ENCODE results near the gene RAD51.

Gene RAD51

GRCh38 chr15:40721701-40722100, 26.7 kb downstream of the RAD51 start:
- in situ Hi-C loops (cut with HindIII; ENCODE audit: low sequenced_read_pairs): no loop called here

DNA sequence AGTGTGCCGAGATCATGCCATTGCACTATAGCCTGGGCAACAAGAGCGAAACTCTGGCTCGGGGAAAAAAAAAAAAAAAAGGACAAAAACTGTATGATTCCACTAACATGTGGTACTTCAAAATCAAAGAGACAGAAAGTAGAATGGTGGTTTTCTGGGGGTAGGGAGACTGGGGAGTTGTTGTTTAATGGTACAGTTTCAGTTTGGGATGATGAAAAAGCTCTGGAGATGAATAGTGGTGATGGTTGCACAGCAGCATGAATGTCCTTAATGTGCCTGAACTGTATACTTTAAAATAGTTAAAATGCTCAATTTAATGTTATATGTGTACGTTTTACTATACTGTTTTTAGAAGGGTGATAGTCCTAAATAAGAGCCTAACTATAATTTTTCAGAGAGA, 27.4 kb downstream of the RAD51 start:
- in situ Hi-C loops (cut with HindIII; ENCODE audit: low sequenced_read_pairs): no loop called here

GRCh38 chr15:40722934-40723333, 28.0 kb downstream of the RAD51 start:
- in situ Hi-C loops (cut with HindIII; ENCODE audit: low sequenced_read_pairs): no loop called here

GRCh38 chr15:40723919-40724318, 28.9 kb downstream of the RAD51 start:
- in situ Hi-C loops (cut with HindIII; ENCODE audit: low sequenced_read_pairs): no loop called here

GRCh38 chr15:40731034-40731433, 36.1 kb downstream of the RAD51 start:
- in situ Hi-C loops (cut with HindIII; ENCODE audit: low sequenced_read_pairs): no loop called here

- in situ Hi-C loops (cut with HindIII; ENCODE audit: low sequenced_read_pairs): no loop called here
Measured at GRCh38 chr15:40736575-40736974, 41.6 kb downstream of the RAD51 start.

- in situ Hi-C loops (cut with HindIII; ENCODE audit: low sequenced_read_pairs): no loop called here
Measured at GRCh38 chr15:40737048-40737447, 42.1 kb downstream of the RAD51 start.

GRCh38 chr15:40739047-40739446, 44.1 kb downstream of the RAD51 start:
- in situ Hi-C loops (cut with HindIII; ENCODE audit: low sequenced_read_pairs): no loop called here

GRCh38 chr15:40739854-40740253, 44.9 kb downstream of the RAD51 start:
- in situ Hi-C loops (cut with HindIII; ENCODE audit: low sequenced_read_pairs): loop anchor here (10.0 kb wide), 1 partner anchor 145 kb away; no protein-coding TSS in a partner anchor

GRCh38 chr15:40743485-40743901, 48.5 kb downstream of the RAD51 start:
- in situ Hi-C loops (cut with HindIII; ENCODE audit: low sequenced_read_pairs): loop anchor here (10.0 kb wide), 1 partner anchor 141 kb away; no protein-coding TSS in a partner anchor

- in situ Hi-C loops (cut with HindIII; ENCODE audit: low sequenced_read_pairs): loop anchor here (10.0 kb wide), 1 partner anchor 141 kb away; no protein-coding TSS in a partner anchor
Measured at GRCh38 chr15:40743921-40744814, 49.2 kb downstream of the RAD51 start.

DNA sequence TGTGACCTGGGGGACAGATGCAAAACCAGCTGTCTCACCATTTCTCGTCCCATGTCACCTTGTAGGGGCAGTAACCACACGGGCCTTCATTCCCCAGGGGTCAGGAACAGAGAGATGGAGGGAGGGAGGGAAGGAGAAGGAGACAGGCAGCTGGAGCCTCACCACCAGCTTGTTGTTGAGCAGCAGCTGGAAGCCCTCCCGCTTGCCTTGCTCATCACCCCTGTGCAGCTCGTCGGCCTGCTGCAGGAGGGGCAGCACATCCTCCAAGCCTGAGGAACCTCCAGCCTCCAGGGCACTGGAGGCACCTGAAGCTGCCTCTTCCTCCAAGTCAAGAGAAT, 49.8 kb downstream of the RAD51 start:
- in situ Hi-C loops (cut with HindIII; ENCODE audit: low sequenced_read_pairs): loop anchor here (10.0 kb wide), 1 partner anchor 140 kb away; no protein-coding TSS in a partner anchor

DNA sequence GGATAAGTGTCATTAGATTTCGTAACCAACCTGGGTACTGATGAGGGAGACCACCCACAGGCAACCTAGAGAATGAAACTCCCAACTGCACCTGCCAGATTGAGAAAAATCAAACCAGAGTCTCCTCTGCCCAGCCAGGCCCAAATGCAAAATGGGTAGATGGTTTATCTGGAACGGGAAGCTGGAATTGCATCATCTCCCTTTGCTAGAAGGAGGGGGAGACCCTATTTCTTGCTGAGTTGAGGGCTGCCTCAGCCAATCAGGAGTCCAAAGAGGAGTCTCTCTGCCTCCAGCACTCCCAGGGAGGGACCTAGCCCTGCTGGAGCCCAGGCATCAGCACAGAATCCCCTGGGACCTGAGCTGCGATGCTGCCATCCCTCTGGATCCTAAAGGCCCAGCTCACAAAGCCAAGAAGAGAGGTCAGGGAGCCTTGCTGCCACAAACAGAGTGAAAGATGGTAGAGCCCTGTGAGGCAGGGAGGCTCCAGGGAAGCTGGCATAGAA, 52.0 kb downstream of the RAD51 start:
- in situ Hi-C loops (cut with HindIII; ENCODE audit: low sequenced_read_pairs): loop anchor here (10.0 kb wide), 1 partner anchor 138 kb away; no protein-coding TSS in a partner anchor

DNA sequence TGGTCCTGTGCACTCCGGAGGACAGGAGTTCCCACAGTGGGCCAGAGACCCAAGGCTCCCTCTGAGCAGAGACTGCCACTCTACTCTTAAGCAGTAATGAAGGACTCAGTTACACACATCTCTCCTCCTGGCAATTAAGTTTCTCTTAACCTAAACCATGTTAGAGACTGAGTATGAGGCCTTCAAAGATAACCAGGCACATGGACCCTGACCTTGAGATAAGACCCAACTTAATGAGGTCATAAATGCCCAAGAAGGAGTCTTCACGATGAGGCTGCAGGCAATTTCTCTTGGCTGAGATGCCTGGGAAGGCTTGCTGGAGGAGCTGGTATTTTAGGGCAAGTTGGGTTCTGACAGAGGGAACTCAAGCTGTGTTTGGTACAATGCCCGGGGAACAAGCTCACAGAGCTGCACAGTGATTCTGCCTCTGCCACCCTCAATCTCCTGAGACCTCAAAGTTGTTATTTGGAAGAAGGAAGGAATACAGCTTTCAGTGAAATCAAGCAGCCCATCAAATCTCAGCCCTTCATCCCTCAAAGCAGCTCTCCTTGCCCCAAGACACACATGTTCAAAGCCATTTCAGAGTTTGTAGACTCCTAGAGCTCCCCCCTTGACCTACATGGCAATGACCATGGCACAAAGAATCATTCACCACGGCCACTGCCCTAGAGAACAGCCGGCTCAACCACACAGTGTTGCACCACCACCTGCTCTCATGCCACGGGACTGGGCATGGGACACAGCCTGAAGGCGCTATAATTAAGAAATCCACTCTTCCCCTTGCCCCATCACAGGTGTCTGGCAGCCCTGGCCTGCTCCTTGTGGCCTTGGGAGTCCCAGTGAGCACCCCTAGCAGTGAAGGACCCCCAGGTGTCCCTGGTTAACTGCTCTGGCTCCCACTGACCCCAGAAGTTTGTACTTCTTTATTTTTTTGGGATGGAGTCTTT, 53.0 kb downstream of the RAD51 start:
- in situ Hi-C loops (cut with HindIII; ENCODE audit: low sequenced_read_pairs): loop anchor here (10.0 kb wide), 1 partner anchor 137 kb away; no protein-coding TSS in a partner anchor

DNA sequence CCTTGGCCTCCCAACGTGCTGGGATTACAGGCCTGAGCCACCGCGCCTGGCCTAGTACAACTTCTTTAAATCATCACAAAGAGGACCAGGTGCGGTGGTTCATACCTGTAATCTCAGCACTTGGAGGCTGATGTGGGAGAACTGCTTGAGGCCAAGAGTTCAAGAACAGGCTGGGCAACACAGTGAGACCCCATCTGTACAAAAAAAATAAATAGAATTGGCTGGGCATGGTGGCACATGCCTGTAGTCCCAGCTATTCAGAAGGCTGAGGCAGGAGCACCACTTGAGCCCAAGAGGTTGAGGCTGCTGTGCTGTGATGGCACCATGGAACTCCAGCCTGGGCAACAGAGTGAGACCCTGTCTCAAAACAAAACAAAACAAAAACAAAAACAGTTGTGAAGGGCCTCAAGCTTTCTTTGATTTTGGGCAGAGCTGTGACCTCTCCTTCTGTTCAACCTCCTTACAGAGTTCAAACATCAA, 54.2 kb downstream of the RAD51 start:
- in situ Hi-C loops (cut with HindIII; ENCODE audit: low sequenced_read_pairs): loop anchor here (10.0 kb wide), 1 partner anchor 136 kb away; no protein-coding TSS in a partner anchor

DNA sequence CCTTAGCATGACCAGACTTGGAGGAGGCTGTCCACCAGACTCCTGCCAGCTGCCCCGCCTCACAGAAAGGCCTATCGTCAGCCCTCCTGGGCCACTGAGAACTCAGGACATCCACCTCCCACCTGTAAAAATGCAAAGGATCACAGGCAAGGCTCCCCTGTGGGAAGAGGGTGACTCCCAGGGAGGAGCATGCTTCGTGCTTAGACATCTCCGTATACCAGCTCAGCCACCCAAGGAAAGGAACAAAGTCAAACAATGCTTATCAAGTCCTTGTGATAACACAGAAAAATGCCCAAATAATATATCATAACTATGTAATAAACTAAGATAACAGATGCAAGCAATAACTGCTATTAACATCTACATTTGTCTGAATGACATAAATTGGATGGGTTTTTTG, 55.9 kb downstream of the RAD51 start:
- in situ Hi-C loops (cut with HindIII; ENCODE audit: low sequenced_read_pairs): no loop called here

GRCh38 chr15:40751745-40752144, 56.8 kb downstream of the RAD51 start:
- in situ Hi-C loops (cut with HindIII; ENCODE audit: low sequenced_read_pairs): no loop called here

DNA sequence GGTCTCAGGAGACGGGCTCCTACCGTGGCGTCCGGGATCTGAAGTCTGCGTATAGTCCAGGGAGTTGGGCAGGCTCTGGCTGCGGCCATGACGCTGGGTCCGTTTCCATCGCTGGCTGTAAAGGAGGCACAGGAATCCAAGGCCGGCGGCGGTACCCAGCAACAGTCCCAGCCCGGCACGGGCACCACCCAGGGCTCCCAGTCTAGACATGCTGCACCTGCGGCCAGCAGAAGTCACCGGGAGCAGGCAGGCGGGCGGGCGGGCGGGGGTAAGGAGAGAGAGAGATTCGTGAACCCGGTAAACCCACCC, 59.6 kb downstream of the RAD51 start:
- in situ Hi-C loops (cut with HindIII; ENCODE audit: low sequenced_read_pairs): no loop called here

DNA sequence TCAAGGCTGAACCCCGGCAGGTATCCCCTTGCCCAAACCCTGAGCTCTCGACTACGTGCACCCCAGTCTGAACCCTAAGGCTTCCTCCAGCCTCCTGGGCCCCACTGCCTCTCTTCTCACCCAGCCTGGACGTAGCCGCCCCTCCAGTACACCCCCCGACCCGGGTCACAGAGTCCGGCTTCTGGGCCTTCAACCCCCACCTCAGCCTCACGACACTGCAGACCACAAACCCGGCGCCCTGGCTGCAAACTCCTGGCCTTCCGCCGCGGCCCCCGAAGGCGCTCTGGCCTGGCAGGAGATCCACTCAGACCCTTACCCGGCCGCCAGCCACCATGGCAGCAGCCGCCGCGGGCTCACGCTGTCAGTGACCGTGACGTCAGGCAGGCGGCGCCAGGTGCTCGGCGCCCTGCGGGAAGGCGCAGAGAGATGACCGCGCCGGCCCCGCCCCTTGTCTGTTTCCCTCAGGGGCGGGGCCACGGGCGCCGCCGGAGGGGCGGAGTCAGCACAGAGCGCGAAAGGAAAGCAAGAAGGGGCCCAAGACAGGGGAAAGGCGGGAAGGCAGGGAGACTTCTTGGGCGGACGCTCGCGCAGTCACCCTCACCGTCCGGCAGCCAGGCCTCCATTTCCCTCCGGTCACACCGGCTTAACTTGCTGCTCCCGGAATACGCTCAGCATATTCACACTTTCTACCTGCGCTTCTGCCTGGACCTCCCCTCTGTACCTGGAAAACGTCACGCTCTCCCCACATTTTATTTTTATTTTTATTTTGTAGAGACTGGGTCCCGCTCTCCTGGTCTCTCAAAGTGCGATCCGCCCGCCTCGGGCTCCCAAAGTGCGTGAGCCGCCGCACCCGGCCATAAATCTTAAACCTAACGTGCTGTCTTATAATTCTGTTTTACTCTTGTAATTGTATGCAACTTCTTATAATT, 60.2 kb downstream of the RAD51 start, which contains the start of gene RMDN3:
Gene RMDN3 (minus strand): TSS at position 372 of the 929 bp plus-strand sequence. CDS start 471 bp downstream, outside the sequence.
- in situ Hi-C loops (cut with HindIII; ENCODE audit: low sequenced_read_pairs): no loop called here

GRCh38 chr15:40755812-40756208, 60.8 kb downstream of the RAD51 start:
- in situ Hi-C loops (cut with HindIII; ENCODE audit: low sequenced_read_pairs): no loop called here
